Measurements from ENCODE around the gene GPR160. TPM values are rescaled to one million over a fixed set of nuclear protein-coding genes. Genes with fewer than 3 reads are reported as not detected.

The GPR160 gene
- total RNA-seq, 1 donor from 2014 or later, result 44.3 TPM

DNA sequence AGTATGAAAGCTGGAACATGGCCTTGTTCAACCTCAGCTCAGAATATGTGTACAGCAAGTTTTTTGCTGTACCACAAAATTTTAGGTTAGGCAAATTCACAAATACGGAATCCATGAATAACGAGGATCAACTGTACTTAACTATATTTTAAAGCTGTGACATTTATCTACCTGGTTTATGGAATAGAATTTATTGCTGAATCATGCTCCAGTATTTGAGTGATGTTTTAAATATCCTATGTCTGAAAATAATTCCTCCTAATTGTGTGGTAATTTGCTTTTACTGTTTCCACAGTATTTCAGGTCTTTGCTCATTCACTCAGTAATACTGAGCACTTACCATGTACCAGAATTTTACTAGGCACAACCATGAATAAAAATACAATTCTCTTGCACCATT, 41.7 kb upstream of the GPR160 start:
- Mint-ChIP-seq H3K36me3 (ENCODE audit: insufficient read depth) (peaks cover 12% of the 10 kb centered on the region), H3K4me1 (ENCODE audit: low read depth) (no peaks in the 10 kb centered on the region), H3K9me3 (ENCODE audit: low read depth) (no peaks in the 10 kb centered on the region), H3K27me3 (no peaks in the 10 kb centered on the region), H3K4me3 (ENCODE audit: low read depth) (no peak overlapping the region), H3K27ac (peak overlapping the region; percentile 3)
- TF ChIP-seq, protein P1, sequence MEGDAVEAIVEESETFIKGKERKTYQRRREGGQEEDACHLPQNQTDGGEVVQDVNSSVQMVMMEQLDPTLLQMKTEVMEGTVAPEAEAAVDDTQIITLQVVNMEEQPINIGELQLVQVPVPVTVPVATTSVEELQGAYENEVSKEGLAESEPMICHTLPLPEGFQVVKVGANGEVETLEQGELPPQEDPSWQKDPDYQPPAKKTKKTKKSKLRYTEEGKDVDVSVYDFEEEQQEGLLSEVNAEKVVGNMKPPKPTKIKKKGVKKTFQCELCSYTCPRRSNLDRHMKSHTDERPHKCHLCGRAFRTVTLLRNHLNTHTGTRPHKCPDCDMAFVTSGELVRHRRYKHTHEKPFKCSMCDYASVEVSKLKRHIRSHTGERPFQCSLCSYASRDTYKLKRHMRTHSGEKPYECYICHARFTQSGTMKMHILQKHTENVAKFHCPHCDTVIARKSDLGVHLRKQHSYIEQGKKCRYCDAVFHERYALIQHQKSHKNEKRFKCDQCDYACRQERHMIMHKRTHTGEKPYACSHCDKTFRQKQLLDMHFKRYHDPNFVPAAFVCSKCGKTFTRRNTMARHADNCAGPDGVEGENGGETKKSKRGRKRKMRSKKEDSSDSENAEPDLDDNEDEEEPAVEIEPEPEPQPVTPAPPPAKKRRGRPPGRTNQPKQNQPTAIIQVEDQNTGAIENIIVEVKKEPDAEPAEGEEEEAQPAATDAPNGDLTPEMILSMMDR (IDR thresholded peaks at IDR 0.05; ENCODE audit: unreplicated experiment), result no peak
- DNase-seq (ENCODE audit: low spot score, unreplicated experiment), result no peak

DNA sequence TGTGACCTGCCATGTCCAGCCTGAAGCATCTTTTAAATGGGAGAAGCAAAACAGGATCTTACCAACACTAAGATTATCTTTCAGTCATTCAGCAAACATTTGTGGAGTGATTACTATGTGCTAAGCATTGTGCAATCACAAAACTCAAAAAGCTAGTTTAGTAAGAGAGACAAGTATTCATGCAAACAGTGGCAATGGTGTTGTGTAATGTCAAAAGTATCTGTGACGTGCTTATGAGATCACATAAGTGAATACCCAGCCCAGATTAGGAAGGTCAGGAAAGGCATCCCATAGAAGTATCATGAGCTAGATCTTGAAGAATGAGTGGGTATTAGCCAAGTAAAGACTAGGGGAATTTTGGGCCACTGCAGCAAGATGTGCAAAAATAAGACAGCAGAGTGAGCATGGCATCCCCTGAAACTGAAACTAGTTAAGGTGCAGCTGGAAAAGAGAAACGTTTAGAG, 39.1 kb upstream of the GPR160 start:
- no peak overlapping the region for H3K4me3 Mint-ChIP-seq (ENCODE audit: low read depth)
- TF ChIP-seq, protein P1 (IDR thresholded peaks at IDR 0.05; ENCODE audit: unreplicated experiment), result no peak
- peaks cover 2% of the 10 kb centered on the region for H3K4me1 Mint-ChIP-seq (ENCODE audit: low read depth)
- H3K27me3 Mint-ChIP-seq, result no peaks in the 10 kb centered on the region
- no peaks in the 10 kb centered on the region for H3K9me3 Mint-ChIP-seq (ENCODE audit: low read depth)
- H3K27ac Mint-ChIP-seq, result no peak overlapping the region
- no peak for DNase-seq (ENCODE audit: low spot score, unreplicated experiment)
- H3K36me3 Mint-ChIP-seq (ENCODE audit: insufficient read depth), result peaks cover 7% of the 10 kb centered on the region

DNA sequence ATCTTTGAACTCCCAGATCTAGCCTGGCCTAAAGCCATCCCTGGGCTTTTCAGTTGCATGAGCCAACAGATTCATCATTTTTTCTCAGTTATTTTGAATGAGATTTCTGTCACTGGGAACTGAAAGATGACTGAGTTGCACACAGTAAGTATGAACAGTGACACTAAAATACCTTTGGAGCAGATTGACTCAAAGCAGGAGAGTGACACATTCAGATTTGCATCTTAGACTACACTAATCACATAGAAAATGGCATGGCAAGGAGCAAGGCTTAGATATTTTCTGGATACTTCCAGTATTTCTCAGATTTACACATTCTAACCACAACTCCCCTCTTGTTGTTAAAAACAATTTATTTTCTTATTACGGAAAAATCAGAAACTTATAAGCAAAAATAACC, 38.4 kb upstream of the GPR160 start:
- DNase-seq (ENCODE audit: low spot score, unreplicated experiment), result no peak
- Mint-ChIP-seq H3K4me1 (ENCODE audit: low read depth) (peaks cover 7% of the 10 kb centered on the region), H3K4me3 (ENCODE audit: low read depth) (no peak overlapping the region), H3K27me3 (no peaks in the 10 kb centered on the region), H3K36me3 (ENCODE audit: insufficient read depth) (peaks cover 7% of the 10 kb centered on the region), H3K27ac (no peak overlapping the region), H3K9me3 (ENCODE audit: low read depth) (no peaks in the 10 kb centered on the region)
- TF ChIP-seq, protein P1 (IDR thresholded peaks at IDR 0.05; ENCODE audit: unreplicated experiment), result no peak

DNA sequence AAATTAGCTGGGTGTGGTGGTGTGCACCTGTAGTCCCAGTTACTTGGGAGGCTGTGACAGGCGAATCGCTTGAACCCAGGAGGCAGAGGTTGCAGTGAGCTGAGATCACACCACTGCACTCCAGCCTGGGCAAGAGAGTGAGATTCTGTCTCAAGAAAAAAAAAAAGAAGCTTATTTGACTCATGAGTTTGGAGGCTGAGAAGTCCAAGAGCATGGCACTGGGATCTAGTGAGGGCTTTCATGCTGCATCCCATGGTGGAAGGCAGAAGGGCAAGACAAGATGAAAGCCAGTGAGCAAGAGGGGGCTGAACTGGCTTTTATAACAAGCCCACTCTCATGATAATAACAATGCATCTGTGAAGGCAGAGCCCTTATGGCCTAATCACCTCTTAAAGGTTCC, 37.7 kb upstream of the GPR160 start:
- Mint-ChIP-seq H3K36me3 (ENCODE audit: insufficient read depth) (peaks cover 7% of the 10 kb centered on the region), H3K9me3 (ENCODE audit: low read depth) (no peaks in the 10 kb centered on the region), H3K4me3 (ENCODE audit: low read depth) (no peak overlapping the region), H3K27me3 (no peaks in the 10 kb centered on the region), H3K27ac (no peak overlapping the region), H3K4me1 (ENCODE audit: low read depth) (peaks cover 7% of the 10 kb centered on the region)
- no peak for DNase-seq (ENCODE audit: low spot score, unreplicated experiment)
- TF ChIP-seq, protein P1 (IDR thresholded peaks at IDR 0.05; ENCODE audit: unreplicated experiment), result no peak

DNA sequence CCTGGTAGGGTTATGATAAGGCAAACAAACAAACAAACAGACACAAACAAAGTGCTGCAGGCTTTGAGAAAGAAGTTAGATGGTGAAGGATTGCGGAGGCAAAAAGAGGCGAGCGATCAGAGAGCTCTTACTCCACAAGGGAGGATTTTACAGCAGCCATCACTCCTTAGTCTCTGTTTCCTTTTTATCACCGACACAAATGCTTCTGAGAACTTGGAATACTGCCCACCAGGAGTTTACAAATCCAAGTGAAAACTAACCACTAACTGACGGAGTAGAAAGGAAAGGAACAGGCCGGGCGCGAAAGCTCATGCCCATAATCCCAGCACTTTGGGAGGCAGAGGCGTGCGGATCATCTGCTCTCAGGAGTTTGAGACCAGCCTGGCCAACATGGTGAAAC, 35.6 kb upstream of the GPR160 start:
- TF ChIP-seq, protein P1 (IDR thresholded peaks at IDR 0.05; ENCODE audit: unreplicated experiment), result no peak
- no peak for DNase-seq (ENCODE audit: low spot score, unreplicated experiment)
- Mint-ChIP-seq H3K9me3 (ENCODE audit: low read depth) (no peaks in the 10 kb centered on the region), H3K27ac (no peak overlapping the region), H3K27me3 (peaks cover 5% of the 10 kb centered on the region), H3K36me3 (ENCODE audit: insufficient read depth) (peaks cover 5% of the 10 kb centered on the region), H3K4me1 (ENCODE audit: low read depth) (peaks cover 7% of the 10 kb centered on the region), H3K4me3 (ENCODE audit: low read depth) (no peak overlapping the region)
